IPS-20b (cell line): ENCODE measurements around the gene C3orf22.

ENCODE experiments used
- H3K27ac ChIP-seq: one replicate; pipeline ENCODE4 v1.5.1; 2013; ENCODE audit warnings: low read length
- H3K27me3 ChIP-seq: 2 replicates; pipeline ENCODE4 v1.6.1; 2013; ENCODE audit warnings: mild to moderate bottlenecking, low read length, inconsistent platforms; ENCODE audit not compliant: insufficient read depth
- H3K36me3 ChIP-seq: 2 replicates; pipeline ENCODE4 v1.6.1; 2013; ENCODE audit warnings: low read depth, mild to moderate bottlenecking, inconsistent platforms, low read length, moderate library complexity; ENCODE audit not compliant: insufficient read depth
- H3K4me1 ChIP-seq: 2 replicates; pipeline ENCODE4 v1.6.1; 2013; ENCODE audit warnings: mild to moderate bottlenecking, control low read depth, inconsistent platforms, low read length, moderate library complexity; ENCODE audit not compliant: insufficient read depth
- H3K4me3 ChIP-seq: 2 replicates; pipeline ENCODE4 v1.5.1; 2013; ENCODE audit warnings: mild to moderate bottlenecking, low read length, inconsistent platforms
- H3K9ac ChIP-seq: 2 replicates; pipeline ENCODE4 v1.6.1; 2013; ENCODE audit warnings: low read depth, mild to moderate bottlenecking, inconsistent platforms, low read length, moderate library complexity
- H3K9me3 ChIP-seq: 2 replicates; pipeline ENCODE4 v1.6.1; 2013; ENCODE audit warnings: mild to moderate bottlenecking, low read depth, low read length, inconsistent platforms; ENCODE audit not compliant: insufficient read depth

The C3orf22 gene

GRCh38 chr3:126554560-126555525 is 3.9 kb downstream of the C3orf22 start:
- Histone ChIP-seq H3K9me3 (no peaks in the 10 kb centered on the region), H3K36me3 (no peaks in the 10 kb centered on the region), H3K27me3 (no peaks in the 10 kb centered on the region), H3K27ac (no peak overlapping the region), H3K9ac (no peak overlapping the region), H3K4me3 (no peak overlapping the region), H3K4me1 (peaks cover under 1% of the 10 kb centered on the region)

DNA sequence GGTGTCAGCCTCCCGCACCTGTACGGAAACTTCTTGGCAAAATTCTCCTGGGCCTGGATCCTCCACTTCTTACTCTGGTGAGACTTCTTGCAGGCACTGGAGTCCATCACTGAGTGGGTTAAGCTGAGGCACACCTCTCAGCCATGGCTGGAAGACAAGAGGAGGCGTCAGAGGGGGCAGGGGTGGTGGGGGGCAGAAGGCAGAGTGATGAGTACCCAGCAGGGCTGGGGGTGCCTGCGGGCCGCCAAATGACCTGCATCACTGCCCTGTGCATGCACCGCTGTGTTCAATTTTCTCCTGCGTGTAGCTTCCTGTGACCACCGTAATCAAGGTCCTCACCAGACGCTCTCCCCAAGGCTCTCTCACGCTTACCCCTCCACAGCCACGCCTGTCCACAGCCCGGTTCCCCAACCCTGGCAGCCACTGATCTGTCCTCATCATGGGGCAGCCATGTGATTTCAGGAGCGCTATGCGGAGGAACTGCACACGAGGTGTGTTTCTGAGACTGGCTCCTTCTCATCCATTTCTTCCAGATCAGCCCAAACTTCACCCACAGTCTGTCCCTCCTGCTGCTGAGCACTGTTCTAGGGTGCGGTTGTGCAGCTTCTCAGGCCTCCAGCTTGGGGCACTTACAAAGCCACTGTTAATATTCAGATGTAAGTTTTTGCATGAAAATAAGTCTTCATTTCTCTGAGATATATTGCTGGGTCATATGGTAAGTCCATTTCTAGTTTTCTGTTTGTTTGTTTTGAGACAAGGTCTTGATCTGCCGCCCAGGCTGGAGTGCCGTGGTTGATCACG is 5.2 kb downstream of the C3orf22 start:
- no peaks in the 10 kb centered on the region for H3K27me3 ChIP-seq
- no peak overlapping the region for H3K27ac ChIP-seq
- no peak overlapping the region for H3K4me3 ChIP-seq

DNA sequence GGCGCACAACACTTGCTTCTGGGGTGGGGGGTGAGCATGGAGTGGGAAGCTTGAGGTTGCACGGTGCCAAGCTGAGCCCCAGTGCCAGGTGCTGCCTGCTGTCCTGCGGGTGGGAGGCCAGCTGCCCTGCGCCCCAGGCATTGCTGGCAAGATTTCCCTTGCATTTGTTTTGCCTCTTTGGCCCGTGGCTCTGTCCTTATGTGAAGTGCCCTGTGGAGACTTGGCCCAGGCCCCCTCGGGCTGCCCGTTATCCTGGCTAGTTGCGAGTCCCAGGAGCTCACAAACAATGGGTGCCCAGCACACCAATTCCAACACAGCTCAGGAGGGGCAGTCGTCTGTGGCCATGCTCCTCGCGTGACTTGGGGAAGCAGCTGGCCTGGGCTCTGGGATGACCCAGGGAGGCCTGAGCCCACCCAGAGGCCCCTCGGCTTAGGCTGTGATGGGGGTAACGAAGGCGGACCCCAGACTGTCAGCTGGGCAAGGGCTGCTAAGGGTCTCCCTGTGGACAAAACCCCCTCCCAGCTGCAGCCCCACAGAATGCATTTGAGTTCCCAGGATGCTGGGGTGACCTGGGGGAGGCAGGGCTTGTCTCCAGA is 5.9 kb downstream of the C3orf22 start:
- Histone ChIP-seq H3K9ac (no peak overlapping the region), H3K36me3 (no peaks in the 10 kb centered on the region), H3K9me3 (no peaks in the 10 kb centered on the region), H3K27me3 (no peaks in the 10 kb centered on the region), H3K4me1 (peaks cover 12% of the 10 kb centered on the region), H3K27ac (no peak overlapping the region), H3K4me3 (no peak overlapping the region)

More for the DNA sequence above, 5.2 kb downstream of the C3orf22 start:
- H3K36me3 ChIP-seq: no peaks in the 10 kb centered on the region
- H3K4me1 ChIP-seq: peaks cover 12% of the 10 kb centered on the region
- H3K9me3 ChIP-seq: no peaks in the 10 kb centered on the region
- H3K9ac ChIP-seq: no peak overlapping the region

DNA sequence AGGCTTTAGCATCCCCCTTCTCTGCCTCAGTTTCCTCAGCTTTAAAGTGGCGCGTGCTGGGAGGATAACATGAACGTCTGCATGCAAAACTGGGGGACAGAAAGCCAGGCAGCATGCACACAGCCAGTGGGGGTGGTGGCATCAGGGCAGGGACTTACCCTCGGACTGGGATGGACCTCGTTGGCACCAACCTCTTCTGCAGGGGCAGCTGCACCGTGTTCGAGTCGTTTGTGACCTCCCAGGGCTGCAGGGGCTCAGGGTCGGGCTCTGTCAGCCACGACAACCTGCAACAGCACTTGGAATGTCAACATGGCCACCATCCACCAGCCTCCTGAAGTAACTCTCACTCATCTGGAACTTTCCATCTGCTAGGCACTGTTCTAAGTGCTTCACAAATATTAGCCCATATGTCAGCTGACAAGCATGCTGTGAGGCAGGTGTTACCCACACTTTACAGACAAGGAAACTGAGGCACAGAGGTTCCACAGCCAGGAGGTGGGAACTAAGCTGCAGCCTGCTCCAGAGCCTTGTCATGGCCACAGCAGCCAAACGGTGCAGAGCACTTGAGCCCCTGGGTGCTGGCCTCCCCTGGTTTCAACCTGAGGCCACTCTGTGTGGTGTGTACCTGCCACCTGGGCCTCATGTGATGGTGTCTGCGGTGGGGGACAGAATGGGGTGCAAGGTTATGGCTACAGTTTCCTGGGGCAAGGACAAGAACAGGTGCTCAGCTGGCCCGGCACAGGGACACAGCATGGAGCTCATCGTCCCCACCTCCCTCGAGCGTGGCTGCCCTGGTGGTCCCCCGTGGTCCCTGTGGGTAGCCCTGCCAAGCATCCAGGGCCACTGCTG is 6.7 kb downstream of the C3orf22 start:
- Histone ChIP-seq H3K9ac (no peak overlapping the region), H3K36me3 (no peaks in the 10 kb centered on the region), H3K9me3 (no peaks in the 10 kb centered on the region), H3K4me3 (no peak overlapping the region), H3K27ac (no peak overlapping the region), H3K27me3 (no peaks in the 10 kb centered on the region), H3K4me1 (peaks cover 15% of the 10 kb centered on the region)

DNA sequence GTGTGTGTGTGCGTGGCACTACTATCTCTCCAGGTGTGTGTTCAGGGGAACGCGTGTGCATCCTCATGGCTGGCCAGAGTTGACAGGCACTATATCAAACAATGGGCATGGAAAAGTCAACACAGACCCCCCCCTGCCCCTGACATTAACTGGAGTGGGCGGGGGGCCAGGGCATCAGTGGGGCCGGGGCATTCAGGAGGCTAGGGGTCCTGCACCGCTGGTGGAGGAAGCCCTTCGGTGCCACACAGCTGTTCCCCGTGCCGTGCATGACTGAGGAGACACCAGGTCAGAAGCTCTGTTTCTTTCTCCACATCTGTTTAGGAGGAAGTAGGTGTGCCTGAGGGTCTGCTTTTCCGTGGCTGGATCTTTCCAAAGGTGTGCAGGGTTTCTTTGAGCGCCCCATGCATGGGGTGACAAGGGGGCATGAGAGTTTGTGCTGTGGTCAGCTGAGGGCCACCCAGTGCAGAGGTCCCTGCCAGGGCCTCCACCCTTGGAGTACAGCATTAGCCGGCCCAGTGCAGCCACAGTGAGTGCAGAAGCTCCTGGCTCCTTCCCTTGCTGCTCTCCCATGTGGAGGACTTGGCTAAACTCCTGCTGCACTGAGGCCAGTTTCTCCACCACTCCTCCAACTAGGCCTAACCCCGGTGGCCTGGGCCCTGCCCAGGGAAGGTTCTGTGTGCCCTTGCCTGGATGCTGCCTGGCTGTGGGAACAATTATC is 7.5 kb downstream of the C3orf22 start:
- H3K27me3 ChIP-seq: no peaks in the 10 kb centered on the region
- no peak overlapping the region for H3K27ac ChIP-seq
- H3K9ac ChIP-seq: no peak overlapping the region
- no peak overlapping the region for H3K4me3 ChIP-seq
- H3K36me3 ChIP-seq: no peaks in the 10 kb centered on the region
- no peaks in the 10 kb centered on the region for H3K9me3 ChIP-seq
- peaks cover 15% of the 10 kb centered on the region for H3K4me1 ChIP-seq

DNA sequence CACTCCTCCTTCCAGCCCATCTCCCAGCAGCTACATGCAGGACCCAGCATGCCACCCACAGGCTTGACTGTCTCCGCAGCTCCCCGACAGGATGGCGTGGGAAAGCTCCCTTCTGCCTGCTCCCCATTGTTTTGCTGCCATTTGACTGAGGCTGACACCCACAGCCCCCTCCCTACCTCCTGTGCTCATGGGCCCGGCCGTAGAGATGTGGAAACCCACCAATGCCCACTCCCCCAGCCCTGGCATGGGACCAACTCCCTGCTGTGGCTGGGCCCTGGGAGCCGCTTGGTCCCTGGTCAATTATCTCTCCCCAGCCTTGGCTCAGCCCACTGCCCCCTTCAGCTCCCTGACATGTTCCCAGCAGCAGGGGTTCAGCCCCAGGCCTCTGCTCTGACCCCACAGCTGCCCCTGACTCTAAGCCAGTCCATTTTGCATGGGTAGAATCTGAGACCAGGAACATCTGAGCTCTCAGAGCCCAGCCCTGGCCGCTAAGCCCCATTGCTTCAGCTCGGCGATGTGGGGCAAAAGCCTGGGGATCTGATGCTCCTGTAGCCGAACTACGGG is 8.2 kb downstream of the C3orf22 start:
- no peak overlapping the region for H3K9ac ChIP-seq
- H3K4me3 ChIP-seq: no peak overlapping the region
- no peaks in the 10 kb centered on the region for H3K36me3 ChIP-seq
- H3K4me1 ChIP-seq: peaks cover 15% of the 10 kb centered on the region
- no peaks in the 10 kb centered on the region for H3K9me3 ChIP-seq
- no peaks in the 10 kb centered on the region for H3K27me3 ChIP-seq
- no peak overlapping the region for H3K27ac ChIP-seq

GRCh38 chr3:126549861-126550487 is 8.8 kb downstream of the C3orf22 start:
- Histone ChIP-seq H3K9ac (no peak overlapping the region), H3K27me3 (no peaks in the 10 kb centered on the region), H3K9me3 (no peaks in the 10 kb centered on the region), H3K4me3 (no peak overlapping the region), H3K4me1 (peaks cover 15% of the 10 kb centered on the region), H3K27ac (no peak overlapping the region), H3K36me3 (no peaks in the 10 kb centered on the region)

- H3K4me3 ChIP-seq: 0 out of 2 replicates have a peak overlapping the region, but pooled peaks have one; percentile 25
Observed at GRCh38 chr3:126548556-126549466, 9.9 kb downstream of the C3orf22 start.

GRCh38 chr3:126547721-126548120 is 11.0 kb downstream of the C3orf22 start:
- H3K4me1 ChIP-seq: peaks cover 15% of the 10 kb centered on the region

More at GRCh38 chr3:126548556-126549466, 9.9 kb downstream of the C3orf22 start:
- Histone ChIP-seq H3K36me3 (no peaks in the 10 kb centered on the region), H3K4me1 (peaks cover 15% of the 10 kb centered on the region), H3K9me3 (no peaks in the 10 kb centered on the region), H3K27ac (no peak overlapping the region), H3K27me3 (no peaks in the 10 kb centered on the region), H3K9ac (no peak overlapping the region)

More at GRCh38 chr3:126547721-126548120, 11.0 kb downstream of the C3orf22 start:
- H3K27me3 ChIP-seq: no peaks in the 10 kb centered on the region
- H3K36me3 ChIP-seq: no peaks in the 10 kb centered on the region
- H3K9me3 ChIP-seq: no peaks in the 10 kb centered on the region
- H3K9ac ChIP-seq: no peak overlapping the region
- no peak overlapping the region for H3K27ac ChIP-seq
- H3K4me3 ChIP-seq: no peak overlapping the region
